Bronchial epithelial cell (primary cell): ENCODE measurements around the gene ZNF646. TPM values are rescaled to one million over a fixed set of nuclear protein-coding genes. Genes with fewer than 3 reads are reported as not detected.
A peak's percentile ranks its signal among the peaks of the same experiment; 100 is the strongest.

Source experiments
- DNase-seq: peaks from one replicate; pipeline ENCODE4 v3.0.0-alpha.2; 2010; ENCODE audit warnings: low read depth
- FAIRE-seq: peaks from 2 replicates; lab custom pipeline; 2011; peaks lifted over from hg19 to GRCh38; lab: Jason Lieb, UNC
- H3K27me3 ChIP-seq: 2 replicates; pipeline ENCODE4 v1.5.1; 2011; ENCODE audit warnings: low read length; ENCODE audit not compliant: control insufficient read depth, insufficient read depth
- H3K36me3 ChIP-seq: 2 replicates; pipeline ENCODE4 v1.5.1; 2011; ENCODE audit warnings: low read length; ENCODE audit not compliant: control insufficient read depth, insufficient read depth
- H3K4me3 ChIP-seq: 2 replicates; pipeline ENCODE4 v1.5.1; 2011; ENCODE audit warnings: mild to moderate bottlenecking, low read depth, low read length, control low read depth
- CTCF ChIP-seq: IDR thresholded peaks from 2 replicates; pipeline ENCODE4 v1.5.1; 2011; ENCODE audit warnings: mild to moderate bottlenecking, moderate library complexity, low read length, control low read depth, inconsistent platforms; ENCODE audit not compliant: insufficient read depth, severe bottlenecking
- total RNA-seq: library from RNA; depleted of rRNA; stranded (reverse); fragments of >200 nt; gene quantifications from 2 replicates; pipeline ENCODE4 v1.2.1, GENCODE V29; 2014

Gene ZNF646
- total RNA-seq, 1 donor from 2014 or later = 6.3 TPM

- H3K36me3 ChIP-seq = peaks cover 10% of the 10 kb centered on the region
- FAIRE-seq = no peak
- peak within 1 kb of the TSS; percentile 56 for H3K4me3 ChIP-seq
- peak; percentile 97 for DNase-seq
- no peak for TF ChIP-seq CTCF
- no peaks in the 10 kb centered on the region for H3K27me3 ChIP-seq
Observed at GRCh38 chr16:31117384-31118222, 43.4 kb downstream of the ZNF646 start, which contains the start of gene KAT8. Gene KAT8 (plus strand): TSS chr16:31117664. CDS start chr16:31117682, 18 bp downstream.

GRCh38 chr16:31118223-31119155 lies 44.3 kb downstream of the ZNF646 start:
- Histone ChIP-seq H3K27me3 (no peaks in the 10 kb centered on the region), H3K4me3 (peak overlapping the region; percentile 56), H3K36me3 (peaks cover 10% of the 10 kb centered on the region)
- FAIRE-seq (peak; percentile 52), DNase-seq (peak; percentile 100)
- no peak for TF ChIP-seq CTCF

GRCh38 chr16:31120129-31120528 lies 45.9 kb downstream of the ZNF646 start:
- Histone ChIP-seq H3K4me3 (no peak overlapping the region), H3K27me3 (no peaks in the 10 kb centered on the region), H3K36me3 (peaks cover 10% of the 10 kb centered on the region)
- TF ChIP-seq CTCF = no peak
- DNase-seq (no peak), FAIRE-seq (no peak)

GRCh38 chr16:31125844-31126243 lies 51.6 kb downstream of the ZNF646 start:
- no peak for TF ChIP-seq CTCF
- DNase-seq (no peak), FAIRE-seq (peak; percentile 70)
- Histone ChIP-seq H3K4me3 (no peak overlapping the region), H3K36me3 (peaks cover 2% of the 10 kb centered on the region), H3K27me3 (no peaks in the 10 kb centered on the region)

- Histone ChIP-seq H3K36me3 (peaks cover 8% of the 10 kb centered on the region), H3K27me3 (no peaks in the 10 kb centered on the region), H3K4me3 (no peak overlapping the region)
- TF ChIP-seq CTCF = no peak
- FAIRE-seq (no peak), DNase-seq (no peak)
Observed at GRCh38 chr16:31127182-31127581, 53.0 kb downstream of the ZNF646 start.
